ENCODE data around the gene TRAM2. TPM values are rescaled to one million over a fixed set of nuclear protein-coding genes. Genes with fewer than 3 reads are reported as not detected.

The TRAM2 gene
- total RNA-seq, 1 experiment from 2014 or later: 21.3 TPM

DNA sequence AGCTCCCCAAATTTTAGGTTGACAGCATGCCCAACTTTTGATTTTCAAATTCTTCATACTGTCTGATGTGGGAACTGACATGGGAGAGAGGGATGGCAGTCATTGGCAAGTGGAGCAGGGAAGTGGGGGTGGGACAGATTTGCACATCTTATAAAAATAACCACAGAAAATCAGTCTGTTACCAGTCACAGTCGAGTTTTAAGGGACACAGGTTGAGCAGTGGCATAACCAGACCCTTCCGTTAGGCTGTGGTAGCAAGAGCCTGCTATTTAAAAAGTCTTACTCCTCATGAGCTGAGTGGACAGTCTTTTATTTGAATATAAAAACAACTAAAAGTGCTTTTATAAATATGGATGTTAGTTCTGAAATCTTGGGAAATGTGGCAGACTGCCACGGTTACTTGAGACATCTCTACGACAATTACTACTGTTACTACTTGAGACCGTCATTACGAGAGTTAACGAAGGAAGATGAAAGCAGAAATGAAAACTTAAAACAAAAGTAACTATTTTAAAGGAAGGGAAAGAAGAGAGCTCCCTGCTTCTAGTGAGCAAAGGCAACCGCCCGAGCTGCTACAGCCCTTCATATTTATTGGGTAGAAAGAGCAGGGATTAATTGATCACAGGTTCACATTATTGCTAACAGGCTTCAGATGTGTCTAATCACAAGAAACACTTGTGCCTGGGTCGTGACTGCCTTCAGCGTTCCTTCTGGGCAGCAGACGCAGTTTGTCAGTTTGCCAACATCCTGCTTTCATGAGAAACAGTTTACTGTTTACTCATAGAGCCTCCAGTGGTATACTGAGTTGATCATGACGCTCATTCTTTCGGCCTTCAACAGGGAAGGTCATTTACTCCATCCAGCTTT lies 85.4 kb downstream of the TRAM2 start:
- Histone ChIP-seq H3K4me2 (ENCODE audit: low read length) (no peak overlapping the region), H3K4me1 (ENCODE audit: control insufficient read depth in 1 of 2, insufficient read depth in 2 of 2, low read length in 2 of 2) (no peaks in the 10 kb centered on the region), H3K9me3 (ENCODE audit: control insufficient read depth in 1 of 2, insufficient read depth in 1 of 2, low read depth in 1 of 2, low read length in 2 of 2) (no peaks in the 10 kb centered on the region), H4K20me1 (ENCODE audit: insufficient read depth) (no peaks in the 10 kb centered on the region), H3K4me3 (replicated peaks in 1 of 2; ENCODE audit: low read depth in 1 of 2, low read length in 2 of 2) (no peak overlapping the region), H3K27ac (ENCODE audit: low read depth, low read length) (no peak overlapping the region), H2AFZ (ENCODE audit: low read depth, low read length, poor library complexity, severe bottlenecking) (no peak overlapping the region), H3K79me2 (ENCODE audit: insufficient read depth, low read length) (no peaks in the 10 kb centered on the region), H3K36me3 (ENCODE audit: control insufficient read depth in 1 of 2, insufficient read depth in 2 of 2, low read length in 2 of 2) (no peaks in the 10 kb centered on the region), H3K9me2 (ENCODE audit: insufficient read depth) (no peaks in the 10 kb centered on the region), H3K27me3 (ENCODE audit: insufficient read depth, low read length) (no peaks in the 10 kb centered on the region), H3K9ac (ENCODE audit: low read length) (no peak overlapping the region)
- BruUV-seq (replicated peaks): no TSS peak
- TF ChIP-seq CEBPB (IDR thresholded peaks at IDR 0.05; ENCODE audit: low read depth): no peak
- TF ChIP-seq EZH2 (IDR thresholded peaks at IDR 0.05): no peak
- TF ChIP-seq POLR2A (IDR thresholded peaks at IDR 0.05; ENCODE audit: borderline replicate concordance, extremely low read depth, insufficient read depth, insufficient read length): no peak
- TF ChIP-seq YY1 (IDR thresholded peaks at IDR 0.05; ENCODE audit: extremely low read depth, insufficient replicate concordance, low read depth, low read length): no peak
- no peak for TF ChIP-seq JUND (IDR thresholded peaks at IDR 0.05)
- no peak for TF ChIP-seq SP1 (IDR thresholded peaks at IDR 0.05; ENCODE audit: low read depth)
- TF ChIP-seq RAD21 (IDR thresholded peaks at IDR 0.05; ENCODE audit: low read depth): no peak
- no peak for TF ChIP-seq ZFX (IDR thresholded peaks at IDR 0.05)
- ChIA-PET CTCF (no interaction called here), POLR2A (interaction anchor here (1.8 kb wide), 1 partner anchor 13 kb away, joined by 4 read pairs; no protein-coding TSS in a partner anchor), RAD21 (ENCODE audit: low non-redundant PET in 1 of 2, low total read pairs in 2 of 2, uncharacterized antibody in 2 of 2, unreplicated experiment in 2 of 2) (no interaction called here)
- no peak for ATAC-seq
- DNase-seq (ENCODE audit: low read depth, low spot score): no peak
- intact Hi-C loops (cut with micrococcal nuclease): no loop called here

DNA sequence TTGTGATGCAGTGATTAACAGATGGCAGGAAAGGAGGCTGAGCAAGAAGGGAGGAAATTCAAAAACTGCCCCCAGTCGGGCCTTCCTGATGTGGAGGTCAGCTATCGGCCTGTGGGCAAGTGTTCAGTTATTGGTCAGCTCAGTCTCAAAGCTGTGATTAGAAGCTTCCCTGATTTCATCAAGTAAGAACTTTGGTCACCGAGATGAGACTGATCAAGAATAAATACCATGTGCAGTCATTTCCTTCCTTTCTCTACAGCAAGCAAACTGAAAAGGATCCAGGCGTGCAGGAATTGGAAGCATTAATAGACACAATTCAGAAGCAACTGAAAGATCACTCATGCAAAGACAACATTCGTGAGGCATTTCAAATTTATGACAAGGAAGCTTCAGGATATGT lies 87.0 kb downstream of the TRAM2 start:
- Histone ChIP-seq H3K36me3 (ENCODE audit: control insufficient read depth in 1 of 2, insufficient read depth in 2 of 2, low read length in 2 of 2) (no peaks in the 10 kb centered on the region), H2AFZ (ENCODE audit: low read depth, low read length, poor library complexity, severe bottlenecking) (no peak overlapping the region), H3K4me1 (ENCODE audit: control insufficient read depth in 1 of 2, insufficient read depth in 2 of 2, low read length in 2 of 2) (no peaks in the 10 kb centered on the region), H3K9me3 (ENCODE audit: control insufficient read depth in 1 of 2, insufficient read depth in 1 of 2, low read depth in 1 of 2, low read length in 2 of 2) (no peaks in the 10 kb centered on the region), H3K27me3 (ENCODE audit: insufficient read depth, low read length) (no peaks in the 10 kb centered on the region), H3K27ac (ENCODE audit: low read depth, low read length) (no peak overlapping the region), H3K4me3 (replicated peaks in 1 of 2; ENCODE audit: low read depth in 1 of 2, low read length in 2 of 2) (no peak overlapping the region), H3K79me2 (ENCODE audit: insufficient read depth, low read length) (no peaks in the 10 kb centered on the region), H3K9ac (ENCODE audit: low read length) (no peak overlapping the region), H3K4me2 (ENCODE audit: low read length) (no peak overlapping the region), H3K9me2 (ENCODE audit: insufficient read depth) (no peaks in the 10 kb centered on the region), H4K20me1 (ENCODE audit: insufficient read depth) (no peaks in the 10 kb centered on the region)
- ChIA-PET CTCF (no interaction called here), RAD21 (ENCODE audit: low non-redundant PET in 1 of 2, low total read pairs in 2 of 2, uncharacterized antibody in 2 of 2, unreplicated experiment in 2 of 2) (no interaction called here), POLR2A (no interaction called here)
- intact Hi-C loops (cut with micrococcal nuclease): no loop called here
- DNase-seq (ENCODE audit: low read depth, low spot score) (no peak), ATAC-seq (no peak)
- BruUV-seq (replicated peaks): no TSS peak
- no peak for TF ChIP-seq EZH2phosphoT487 (IDR thresholded peaks at IDR 0.05; ENCODE audit: borderline replicate concordance)
- TF ChIP-seq EGR1 (IDR thresholded peaks at IDR 0.05; ENCODE audit: low read depth): no peak
- TF ChIP-seq, protein P1, sequence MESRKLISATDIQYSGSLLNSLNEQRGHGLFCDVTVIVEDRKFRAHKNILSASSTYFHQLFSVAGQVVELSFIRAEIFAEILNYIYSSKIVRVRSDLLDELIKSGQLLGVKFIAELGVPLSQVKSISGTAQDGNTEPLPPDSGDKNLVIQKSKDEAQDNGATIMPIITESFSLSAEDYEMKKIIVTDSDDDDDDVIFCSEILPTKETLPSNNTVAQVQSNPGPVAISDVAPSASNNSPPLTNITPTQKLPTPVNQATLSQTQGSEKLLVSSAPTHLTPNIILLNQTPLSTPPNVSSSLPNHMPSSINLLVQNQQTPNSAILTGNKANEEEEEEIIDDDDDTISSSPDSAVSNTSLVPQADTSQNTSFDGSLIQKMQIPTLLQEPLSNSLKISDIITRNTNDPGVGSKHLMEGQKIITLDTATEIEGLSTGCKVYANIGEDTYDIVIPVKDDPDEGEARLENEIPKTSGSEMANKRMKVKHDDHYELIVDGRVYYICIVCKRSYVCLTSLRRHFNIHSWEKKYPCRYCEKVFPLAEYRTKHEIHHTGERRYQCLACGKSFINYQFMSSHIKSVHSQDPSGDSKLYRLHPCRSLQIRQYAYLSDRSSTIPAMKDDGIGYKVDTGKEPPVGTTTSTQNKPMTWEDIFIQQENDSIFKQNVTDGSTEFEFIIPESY (IDR thresholded peaks at IDR 0.05; ENCODE audit: extremely low read depth, insufficient replicate concordance, low read length): no peak
- no peak for TF ChIP-seq ELF1 (IDR thresholded peaks at IDR 0.05; ENCODE audit: borderline replicate concordance, low read depth)
- TF ChIP-seq, protein P2, sequence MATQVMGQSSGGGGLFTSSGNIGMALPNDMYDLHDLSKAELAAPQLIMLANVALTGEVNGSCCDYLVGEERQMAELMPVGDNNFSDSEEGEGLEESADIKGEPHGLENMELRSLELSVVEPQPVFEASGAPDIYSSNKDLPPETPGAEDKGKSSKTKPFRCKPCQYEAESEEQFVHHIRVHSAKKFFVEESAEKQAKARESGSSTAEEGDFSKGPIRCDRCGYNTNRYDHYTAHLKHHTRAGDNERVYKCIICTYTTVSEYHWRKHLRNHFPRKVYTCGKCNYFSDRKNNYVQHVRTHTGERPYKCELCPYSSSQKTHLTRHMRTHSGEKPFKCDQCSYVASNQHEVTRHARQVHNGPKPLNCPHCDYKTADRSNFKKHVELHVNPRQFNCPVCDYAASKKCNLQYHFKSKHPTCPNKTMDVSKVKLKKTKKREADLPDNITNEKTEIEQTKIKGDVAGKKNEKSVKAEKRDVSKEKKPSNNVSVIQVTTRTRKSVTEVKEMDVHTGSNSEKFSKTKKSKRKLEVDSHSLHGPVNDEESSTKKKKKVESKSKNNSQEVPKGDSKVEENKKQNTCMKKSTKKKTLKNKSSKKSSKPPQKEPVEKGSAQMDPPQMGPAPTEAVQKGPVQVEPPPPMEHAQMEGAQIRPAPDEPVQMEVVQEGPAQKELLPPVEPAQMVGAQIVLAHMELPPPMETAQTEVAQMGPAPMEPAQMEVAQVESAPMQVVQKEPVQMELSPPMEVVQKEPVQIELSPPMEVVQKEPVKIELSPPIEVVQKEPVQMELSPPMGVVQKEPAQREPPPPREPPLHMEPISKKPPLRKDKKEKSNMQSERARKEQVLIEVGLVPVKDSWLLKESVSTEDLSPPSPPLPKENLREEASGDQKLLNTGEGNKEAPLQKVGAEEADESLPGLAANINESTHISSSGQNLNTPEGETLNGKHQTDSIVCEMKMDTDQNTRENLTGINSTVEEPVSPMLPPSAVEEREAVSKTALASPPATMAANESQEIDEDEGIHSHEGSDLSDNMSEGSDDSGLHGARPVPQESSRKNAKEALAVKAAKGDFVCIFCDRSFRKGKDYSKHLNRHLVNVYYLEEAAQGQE (IDR thresholded peaks at IDR 0.05; ENCODE audit: low read depth): no peak
- TF ChIP-seq POLR2AphosphoS5 (IDR thresholded peaks at IDR 0.05; ENCODE audit: low read depth, low read length): no peak
- TF ChIP-seq JUND (IDR thresholded peaks at IDR 0.05): no peak
- no peak for TF ChIP-seq ZFX (IDR thresholded peaks at IDR 0.05)
- TF ChIP-seq POLR2A (IDR thresholded peaks at IDR 0.05; ENCODE audit: borderline replicate concordance, extremely low read depth, insufficient read depth, insufficient read length): no peak
- no peak for TF ChIP-seq SRF (IDR thresholded peaks at IDR 0.05; ENCODE audit: low read depth)
